Pancreas (tissue), 10 donors: Measurements from ENCODE around the gene NIPSNAP3A. TPM values are rescaled to one million over a fixed set of nuclear protein-coding genes. Genes with fewer than 3 reads are reported as not detected.

Experiments used
- ATAC-seq, 4 donors: fragments of 200-7000 bp; cut with Tn5 transposase; one replicate each; pipeline versions ENCODE4 v1.8.0 to v1.9.1; 2020; ENCODE audit warnings: mild to moderate bottlenecking in 4 of 4, moderate library complexity in 4 of 4
- DNase-seq, 6 donors: peaks; one replicate each; pipeline ENCODE4 v3.0.0-alpha.2; 2020
- FAIRE-seq: peaks from 2 replicates; lab custom pipeline; 2012; peaks lifted over from hg19 to GRCh38; lab: Jason Lieb, UNC
- H3K27ac ChIP-seq, 4 donors: fragments of 200-600 bp; sonication (generic); 1 replicate in 3 of 4; 2 replicates in 1 of 4; pipeline versions ENCODE4 v1.5.0 to v1.8.0; 2020
- H3K27me3 ChIP-seq, 4 donors: fragments of 200-600 bp; one replicate each; pipeline ENCODE4 v1.8.0; 2021
- H3K36me3 ChIP-seq, 3 donors: fragments of 200-600 bp; sonication (generic) in 1 of 3; one replicate each; pipeline versions ENCODE4 v1.5.0 to v1.8.0; 2020 to 2021
- H3K4me1 ChIP-seq, 3 donors: fragments of 200-600 bp; one replicate each; pipeline ENCODE4 v1.8.0; 2021
- H3K4me3 ChIP-seq, 4 donors: fragments of 200-600 bp; sonication (generic) in 2 of 4; one replicate each; pipeline versions ENCODE4 v1.5.0 to v1.8.0; 2020 to 2021
- H3K9me3 ChIP-seq, 4 donors: fragments of 200-600 bp; one replicate each; pipeline ENCODE4 v1.8.0; 2021
- CTCF ChIP-seq, 4 donors: fragments of 200-600 bp; sonication (generic) in 3 of 4; IDR thresholded peaks; one replicate each; pipeline versions ENCODE4 v1.5.0 to v1.8.0; 2021; ENCODE audit warnings: antibody characterized with exemption in 4 of 4
- WGBS, 2 donors: extraction: QIAGEN DNeasy Blood & Tissue Kit; methylation state at CpG; one replicate each; pipeline ENCODE4 v1.1.7; 2013; 5-methylcytosine and 5-hydroxymethylcytosine counted together
- intact Hi-C, 3 donors: fragments of 100-400 bp; cut with DNase I; formaldehyde crosslinking; loops; one replicate each; pipeline versions ENCODE4 v1.11.1 to v1.14.2; 2022
- polyA plus RNA-seq, 2 donors: library from polyadenylated mRNA; stranded (reverse); fragments of 200-250 nt; gene quantifications; one replicate each; pipeline ENCODE4 v1.2.3, GENCODE V29; 2013
- total RNA-seq, 6 donors: library from RNA; stranded (reverse); fragmentation: NEBNext Ultra II Directional in 4 of 6; extraction: Animal tissue kit (Norgen Biotek cat#: 25700) in 4 of 6; gene quantifications; one replicate each; pipeline versions ENCODE4 v1.2.1 to v1.2.4, GENCODE V29; 2021 to 2023
- donor health status: healthy with polysubstance abuse.
- donor health status: DM: no; HTN: no; CAD: no; lungs with moderate emphysema.
- donor health status: DM: no; HTN: no; CAD: no.
- donor health status: control.
- donor health status: control.
- donor health status: Bipolar disorder and iron deficiency.
- donor health status: DM: yes; HTN: yes; CAD: no.
- donor health status: DM: no; HTN: no; CAD: no.
- donor health status: DM: no; HTN: no; CAD: no.
- donor health status: DM: yes; HTN: yes; CAD: no.

Gene NIPSNAP3A
- total and polyA plus RNA-seq, 8 donors: 4.1 to 22.9 (median 8.1) TPM

GRCh38 chr9:104805441-104805840 is 58.0 kb downstream of the NIPSNAP3A start:
- FAIRE-seq: no peak
- Histone ChIP-seq H3K4me1 (peaks cover 0 to 11% (median 8%) of the 10 kb centered on the region in 3 donors), H3K36me3 (peaks cover 0 to 63% (median 27%) of the 10 kb centered on the region in 3 donors), H3K27ac (no peak overlapping the region), H3K9me3 (no peaks in the 10 kb centered on the region), H3K4me3 (no peak overlapping the region), H3K27me3 (no peaks in the 10 kb centered on the region)
- 93% methylated on average over 2 of the region's 2 CpGs for WGBS, 2 donors
- ATAC-seq: no peak
- DNase-seq: no peak
- intact Hi-C loops: no loop called here
- TF ChIP-seq CTCF (IDR thresholded peaks at IDR 0.05): no peak

GRCh38 chr9:104808035-104808614 is 60.6 kb downstream of the NIPSNAP3A start:
- WGBS, 2 donors: 33 to 48% methylated on average over 3 of the region's 3 CpGs
- FAIRE-seq (no peak), ATAC-seq (peak in 1 of 4 donors; percentile 33), DNase-seq (peak in 1 of 6 donors; percentile 23)
- Histone ChIP-seq H3K36me3 (peaks cover 0 to 37% (median 23%) of the 10 kb centered on the region in 3 donors), H3K9me3 (no peaks in the 10 kb centered on the region), H3K27ac (no peak overlapping the region), H3K4me3 (no peak overlapping the region), H3K27me3 (no peaks in the 10 kb centered on the region), H3K4me1 (peaks cover 12 to 19% (median 18%) of the 10 kb centered on the region in 3 donors)
- intact Hi-C loops: no loop called here
- TF ChIP-seq CTCF (IDR thresholded peaks at IDR 0.05): no peak

Other genes with a start within 250 kb of the NIPSNAP3A start
- gene OR13F1, start 243.4 kb upstream of the NIPSNAP3A start, total RNA-seq: not detected
- gene OR13F1, start 243.4 kb upstream of the NIPSNAP3A start, polyA plus RNA-seq: not detected
- not detected for gene OR13C4, start 220.5 kb upstream of the NIPSNAP3A start, total RNA-seq
- gene OR13C4, start 220.5 kb upstream of the NIPSNAP3A start, polyA plus RNA-seq: not detected
- gene OR13C3, start 210.8 kb upstream of the NIPSNAP3A start, total RNA-seq: not detected
- not detected for gene OR13C3, start 210.8 kb upstream of the NIPSNAP3A start, polyA plus RNA-seq
- gene OR13C8, start 178.5 kb upstream of the NIPSNAP3A start, total RNA-seq: not detected
- gene OR13C8, start 178.5 kb upstream of the NIPSNAP3A start, polyA plus RNA-seq: not detected
- not detected for gene OR13C5, start 148.3 kb upstream of the NIPSNAP3A start, total RNA-seq
- gene OR13C5, start 148.3 kb upstream of the NIPSNAP3A start, polyA plus RNA-seq: not detected
- not detected for gene OR13C2, start 142.1 kb upstream of the NIPSNAP3A start, total RNA-seq
- under 1 TPM in 1 of 2 donors, not detected in 1; 0.12 TPM for gene OR13C2, start 142.1 kb upstream of the NIPSNAP3A start, polyA plus RNA-seq
- not detected for gene OR13C9, start 129.5 kb upstream of the NIPSNAP3A start, total RNA-seq
- gene OR13C9, start 129.5 kb upstream of the NIPSNAP3A start, polyA plus RNA-seq: not detected
- not detected for gene OR13D1, start 53.2 kb upstream of the NIPSNAP3A start, total RNA-seq
- not detected for gene OR13D1, start 53.2 kb upstream of the NIPSNAP3A start, polyA plus RNA-seq
- gene NIPSNAP3B, start 16.4 kb downstream of the NIPSNAP3A start, total RNA-seq: 1 to 10 TPM; 1.3 to 2.4 (median 1.9) TPM
- 1 to 10 TPM; 2.4 to 4.3 TPM for gene NIPSNAP3B, start 16.4 kb downstream of the NIPSNAP3A start, polyA plus RNA-seq
- gene ABCA1, start 180.5 kb downstream of the NIPSNAP3A start, total RNA-seq: 10 to 100 TPM in 3 of 6 donors, 1 to 10 TPM in 3; 7.3 to 20.4 (median 10.0) TPM
- 1 to 10 TPM; 3.2 to 3.5 TPM for gene ABCA1, start 180.5 kb downstream of the NIPSNAP3A start, polyA plus RNA-seq